K562 (cell line): ENCODE measurements around the gene BIN1.

ENCODE experiments used
- CHD4 ChIP-seq: fragments of 200-600 bp; sonication (generic); IDR thresholded peaks from 3 replicates; pipeline ENCODE4 v1.6.1; 2012; ENCODE audit warnings: low read depth, mild to moderate bottlenecking, mixed read lengths, low read length, inconsistent platforms; ENCODE audit not compliant: insufficient read depth, insufficient replicate concordance, poor library complexity, severe bottlenecking
- MCM2 ChIP-seq: fragments of 450-650 bp; IDR thresholded peaks from 2 replicates; pipeline ENCODE4 v1.6.1; 2017; ENCODE audit warnings: low read depth, mild to moderate bottlenecking
- NFIC ChIP-seq: fragments of 450-650 bp; IDR thresholded peaks from 2 replicates; pipeline ENCODE4 v1.6.1; 2017; ENCODE audit warnings: mild to moderate bottlenecking, inconsistent platforms
- NFXL1 ChIP-seq: fragments of 450-650 bp; formaldehyde crosslinking; IDR thresholded peaks from 2 replicates; pipeline ENCODE4 v1.4.0; 2021; ENCODE audit warnings: mild to moderate bottlenecking
- POLR2AphosphoS5 ChIP-seq: IDR thresholded peaks from 2 replicates; pipeline ENCODE4 v1.6.1; 2011; ENCODE audit warnings: mild to moderate bottlenecking, low read depth, low read length, moderate library complexity; ENCODE audit not compliant: control insufficient read depth, insufficient read depth
- RB1 ChIP-seq: fragments of 450-650 bp; IDR thresholded peaks from 2 replicates; pipeline ENCODE4 v1.6.1; 2017; ENCODE audit warnings: low read depth, mild to moderate bottlenecking
- ZFP36 ChIP-seq: fragments of 150-350 bp; IDR thresholded peaks from 2 replicates; pipeline ENCODE4 v1.6.1; 2018; ENCODE audit warnings: low read length, low read depth; ENCODE audit not compliant: partially characterized antibody
- ZNF140 ChIP-seq: fragments of 250-450 bp; sonication (Bioruptor Pico); IDR thresholded peaks from 2 replicates; pipeline ENCODE4 v1.8.0; 2021; ENCODE audit warnings: moderate library complexity, mild to moderate bottlenecking, inconsistent platforms
- ZNF324 ChIP-seq: fragments of 250-450 bp; sonication (Bioruptor Pico); IDR thresholded peaks from 2 replicates; pipeline ENCODE4 v1.4.0; 2020; ENCODE audit warnings: mild to moderate bottlenecking
- TF ChIP-seq, protein P1 (sequence below): sonication (generic); formaldehyde crosslinking; IDR thresholded peaks from 2 replicates; pipeline ENCODE4 v1.8.1; 2023; ENCODE audit warnings: mild to moderate bottlenecking, missing genetic modification reagents

DNA sequence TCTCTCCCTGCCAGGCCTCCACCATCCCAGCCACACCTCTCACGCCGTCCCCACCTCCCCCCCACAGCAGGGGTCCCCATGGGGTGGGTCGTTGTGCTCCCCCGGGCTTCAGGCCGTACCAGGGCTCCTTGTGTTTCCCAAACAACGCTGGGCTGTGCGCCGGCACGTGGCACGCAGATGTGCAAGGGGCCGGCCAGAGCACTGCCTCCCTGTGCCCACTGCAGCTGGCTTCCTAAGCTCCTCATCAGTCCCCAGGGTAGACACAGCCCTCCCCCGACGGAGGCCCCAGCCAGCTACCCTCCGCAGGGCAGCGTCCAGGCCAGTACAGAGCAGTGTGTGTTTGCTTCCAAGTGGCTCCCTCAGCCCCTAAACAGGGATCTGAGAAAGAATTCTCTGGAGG, 34.0 kb downstream of the BIN1 start:
- TF ChIP-seq POLR2AphosphoS5, result no peak
- TF ChIP-seq RB1, result no peak
- TF ChIP-seq ZFP36, result no peak
- TF ChIP-seq NFIC, result no peak
- TF ChIP-seq MCM2, result no peak
- TF ChIP-seq CHD4, result no peak
- TF ChIP-seq ZNF324 (CRISPR knock-in tag), result no peak
- no peak for TF ChIP-seq ZNF140 (CRISPR knock-in tag)
- TF ChIP-seq, protein P1, sequence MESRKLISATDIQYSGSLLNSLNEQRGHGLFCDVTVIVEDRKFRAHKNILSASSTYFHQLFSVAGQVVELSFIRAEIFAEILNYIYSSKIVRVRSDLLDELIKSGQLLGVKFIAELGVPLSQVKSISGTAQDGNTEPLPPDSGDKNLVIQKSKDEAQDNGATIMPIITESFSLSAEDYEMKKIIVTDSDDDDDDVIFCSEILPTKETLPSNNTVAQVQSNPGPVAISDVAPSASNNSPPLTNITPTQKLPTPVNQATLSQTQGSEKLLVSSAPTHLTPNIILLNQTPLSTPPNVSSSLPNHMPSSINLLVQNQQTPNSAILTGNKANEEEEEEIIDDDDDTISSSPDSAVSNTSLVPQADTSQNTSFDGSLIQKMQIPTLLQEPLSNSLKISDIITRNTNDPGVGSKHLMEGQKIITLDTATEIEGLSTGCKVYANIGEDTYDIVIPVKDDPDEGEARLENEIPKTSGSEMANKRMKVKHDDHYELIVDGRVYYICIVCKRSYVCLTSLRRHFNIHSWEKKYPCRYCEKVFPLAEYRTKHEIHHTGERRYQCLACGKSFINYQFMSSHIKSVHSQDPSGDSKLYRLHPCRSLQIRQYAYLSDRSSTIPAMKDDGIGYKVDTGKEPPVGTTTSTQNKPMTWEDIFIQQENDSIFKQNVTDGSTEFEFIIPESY (CRISPR knock-in tag), result no peak
- TF ChIP-seq NFXL1 (CRISPR knock-in tag), result no peak
